Measurements from ENCODE around the gene PLXNC1.

The PLXNC1 gene

DNA sequence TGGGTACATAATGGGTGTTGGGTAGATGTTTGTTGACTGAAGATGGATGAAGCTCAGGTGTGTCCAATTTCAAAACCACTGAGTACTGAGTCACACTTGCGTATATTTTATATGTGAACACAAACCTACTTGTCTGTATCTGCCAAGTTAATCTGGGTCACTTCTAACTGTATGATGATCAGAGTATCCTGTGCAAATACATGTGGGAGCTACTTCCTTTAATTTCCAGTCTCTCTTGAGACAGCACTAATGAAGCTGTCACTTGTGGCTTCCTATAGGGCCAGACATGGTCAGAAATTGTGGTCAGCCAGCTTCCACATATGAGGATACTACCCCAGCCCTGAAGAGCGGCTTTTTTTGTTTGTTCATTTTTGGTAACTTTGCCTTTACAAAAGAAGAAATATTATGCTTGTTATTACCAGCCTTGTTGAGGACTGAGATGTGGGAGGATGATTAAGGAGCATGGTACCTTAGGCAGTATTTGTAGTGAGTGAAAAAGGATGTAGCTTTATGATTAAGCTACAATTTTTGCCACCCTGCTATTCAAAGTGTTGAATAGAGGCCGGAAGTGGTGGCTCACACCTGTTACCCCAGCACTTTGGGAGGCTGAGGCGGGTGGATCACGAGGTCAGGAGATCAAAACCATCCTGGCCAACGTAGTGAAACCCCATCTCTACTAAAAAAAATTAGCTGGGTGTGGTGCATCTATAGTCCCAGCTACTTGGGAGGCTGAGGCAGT, 32.4 kb downstream of the PLXNC1 start:
- DNase-seq (ENCODE audit: low spot score), result no peak

- no peak for DNase-seq (ENCODE audit: low spot score)
Measured at GRCh38 chr12:94182986-94183707, 34.8 kb downstream of the PLXNC1 start.

DNA sequence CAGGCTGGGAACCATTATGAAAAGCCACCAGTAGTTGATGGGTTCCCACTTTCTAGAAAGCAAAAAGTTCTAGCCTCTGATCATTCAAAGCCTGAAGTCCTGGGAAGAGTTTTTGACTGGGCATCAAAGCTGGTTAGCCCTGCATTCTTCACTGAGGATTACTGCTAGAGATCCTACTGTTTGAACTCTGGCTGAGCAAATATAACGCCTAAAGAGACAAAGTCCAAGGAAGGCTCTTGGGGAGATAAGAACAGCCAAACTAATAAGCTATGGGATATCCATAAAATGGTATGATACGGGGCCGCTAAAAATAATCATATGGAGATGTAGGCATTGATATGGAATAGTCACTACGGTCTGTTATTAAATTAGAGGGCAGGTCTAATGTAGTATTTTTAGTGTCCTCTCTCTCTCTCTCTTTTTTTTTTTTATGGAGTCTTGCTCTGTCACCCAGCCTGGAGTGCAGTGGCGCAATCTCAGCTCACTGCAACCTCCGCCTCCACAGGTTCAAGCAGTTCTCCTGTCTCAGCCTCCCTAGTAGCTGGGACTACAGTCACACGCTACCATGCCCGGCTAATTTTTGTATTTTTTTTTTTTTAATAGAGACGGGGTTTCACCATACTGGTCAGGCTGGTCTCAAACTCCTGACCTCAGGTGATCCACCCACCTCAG, 35.5 kb downstream of the PLXNC1 start:
- no peak for DNase-seq (ENCODE audit: low spot score)

- DNase-seq (ENCODE audit: low spot score), result no peak
Measured at GRCh38 chr12:94184995-94185719, 36.8 kb downstream of the PLXNC1 start.

GRCh38 chr12:94185801-94186200, 37.4 kb downstream of the PLXNC1 start:
- DNase-seq (ENCODE audit: low spot score), result no peak

GRCh38 chr12:94186278-94187241, 38.2 kb downstream of the PLXNC1 start:
- peak; percentile 93 for DNase-seq (ENCODE audit: low spot score)

DNA sequence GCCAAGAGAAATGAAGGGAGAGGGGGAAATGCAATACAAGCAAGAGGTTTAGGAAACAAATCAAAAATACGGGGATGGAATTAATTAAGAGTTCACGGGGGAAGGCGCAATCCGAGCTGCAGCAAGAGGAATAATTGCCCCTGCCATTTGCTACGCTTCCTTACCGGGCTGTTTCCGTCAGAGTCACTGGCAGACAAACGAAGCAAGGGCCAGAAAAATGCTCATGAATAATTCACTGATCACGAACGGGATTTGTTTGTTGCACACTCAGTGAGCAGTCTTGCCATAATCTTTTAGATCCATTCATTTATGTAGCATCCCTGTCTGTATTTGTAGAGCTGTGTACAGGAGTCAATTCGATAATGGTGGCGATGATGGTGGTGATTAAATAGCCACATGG, 39.0 kb downstream of the PLXNC1 start:
- no peak for DNase-seq (ENCODE audit: low spot score)

- DNase-seq (ENCODE audit: low spot score), result no peak
Measured at GRCh38 chr12:94190623-94191022, 42.2 kb downstream of the PLXNC1 start.

DNA sequence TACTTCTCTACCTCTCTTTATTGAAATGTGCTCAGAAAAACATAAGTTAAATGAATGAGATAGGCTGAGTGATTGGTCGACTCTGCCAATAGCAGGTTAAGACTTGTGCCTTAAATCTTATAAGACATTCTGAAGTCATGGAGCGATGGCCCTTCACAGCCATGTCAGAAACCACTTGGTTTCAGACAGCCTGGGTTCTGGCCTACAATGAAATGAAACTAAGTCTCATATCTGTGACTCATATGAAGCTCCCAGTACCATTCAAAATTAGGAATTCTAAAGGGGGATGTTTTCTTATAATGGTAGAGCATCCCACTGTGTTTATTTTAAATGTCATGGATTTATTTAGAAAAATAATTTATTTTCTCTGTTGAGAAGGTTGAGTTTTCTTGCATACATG, 42.6 kb downstream of the PLXNC1 start:
- DNase-seq (ENCODE audit: low spot score), result no peak

DNA sequence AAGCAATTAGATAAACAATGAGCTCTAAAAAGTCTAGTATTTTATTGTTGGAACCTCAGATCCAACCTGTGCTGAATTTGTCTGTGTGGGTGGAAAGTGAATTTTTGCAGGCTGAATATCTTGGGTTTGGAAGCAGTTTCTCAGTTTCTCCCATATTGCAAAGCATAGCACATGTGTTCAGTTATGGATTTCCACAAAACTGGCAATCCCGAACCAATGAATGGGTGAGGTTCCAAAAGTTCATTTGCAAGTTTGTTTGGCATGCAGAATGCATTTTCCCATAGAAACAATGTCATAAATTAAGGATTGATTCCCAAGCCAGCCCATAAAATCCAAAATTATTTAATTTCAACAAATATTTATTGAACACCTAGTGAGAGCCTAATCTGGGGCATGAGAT, 43.4 kb downstream of the PLXNC1 start:
- no peak for DNase-seq (ENCODE audit: low spot score)

DNA sequence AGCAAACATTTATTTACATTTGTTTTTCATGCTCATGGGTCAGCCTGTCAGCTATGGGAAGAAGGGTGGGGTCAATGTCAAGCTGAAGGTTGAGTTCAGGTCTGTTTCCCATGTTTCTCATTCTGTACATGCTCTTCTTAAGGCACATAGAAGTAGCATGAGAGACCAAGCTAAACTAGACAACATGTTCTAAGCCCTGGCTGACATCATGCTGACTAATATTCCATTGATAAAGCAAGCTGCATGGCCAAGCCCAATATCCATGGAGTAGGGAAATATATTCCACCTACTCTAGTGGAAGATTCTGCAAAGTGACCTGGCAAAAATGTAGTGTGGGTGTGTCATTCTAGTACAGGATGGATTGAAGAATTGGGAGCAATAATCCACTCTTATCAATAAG, 44.1 kb downstream of the PLXNC1 start:
- DNase-seq (ENCODE audit: low spot score), result no peak

GRCh38 chr12:94193168-94193567, 44.8 kb downstream of the PLXNC1 start:
- no peak for DNase-seq (ENCODE audit: low spot score)

GRCh38 chr12:94195483-94195882, 47.1 kb downstream of the PLXNC1 start:
- no peak for DNase-seq (ENCODE audit: low spot score)

GRCh38 chr12:94198469-94198868, 50.1 kb downstream of the PLXNC1 start:
- no peak for DNase-seq (ENCODE audit: low spot score)

DNA sequence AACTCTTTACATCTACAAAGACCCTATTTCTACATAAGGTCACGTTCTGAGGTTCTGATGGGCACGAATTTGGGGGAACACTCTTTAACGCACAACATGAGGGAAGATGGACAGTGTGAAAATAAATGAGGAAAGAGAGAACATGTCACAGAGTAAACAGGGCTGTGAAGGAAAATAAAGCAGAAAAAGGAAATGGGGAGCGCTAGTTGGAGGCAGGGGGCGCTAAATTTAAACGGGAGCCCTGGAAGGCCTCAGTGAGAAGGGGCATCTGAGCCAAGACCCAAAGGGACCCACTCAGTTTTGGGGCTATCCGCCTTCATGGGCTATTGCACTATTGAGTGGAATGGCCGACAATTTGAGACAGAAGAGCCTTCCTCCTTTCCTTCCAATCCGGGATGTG, 50.5 kb downstream of the PLXNC1 start:
- no peak for DNase-seq (ENCODE audit: low spot score)

GRCh38 chr12:94200069-94200468, 51.7 kb downstream of the PLXNC1 start:
- no peak for DNase-seq (ENCODE audit: low spot score)

DNA sequence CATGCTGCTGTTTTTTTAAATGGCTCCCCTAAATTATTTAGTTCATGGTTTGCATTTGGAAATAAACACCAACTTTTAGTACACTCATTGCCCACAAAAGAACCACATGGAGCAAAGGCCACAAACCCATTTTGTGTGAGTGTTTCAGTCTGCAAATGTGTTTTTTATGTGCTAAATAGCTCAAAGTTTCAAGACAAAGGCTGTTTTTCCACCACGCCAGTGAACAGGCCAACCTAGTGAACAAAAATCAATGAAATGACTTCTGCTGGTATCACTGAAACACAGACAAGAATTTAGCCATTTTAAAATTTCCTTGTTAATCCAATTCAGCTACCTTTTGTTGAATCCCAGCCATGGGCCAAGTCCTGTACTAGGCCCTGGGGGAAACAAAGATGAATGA, 52.3 kb downstream of the PLXNC1 start:
- DNase-seq (ENCODE audit: low spot score), result no peak

GRCh38 chr12:94202245-94203180, 54.1 kb downstream of the PLXNC1 start:
- no peak for DNase-seq (ENCODE audit: low spot score)

DNA sequence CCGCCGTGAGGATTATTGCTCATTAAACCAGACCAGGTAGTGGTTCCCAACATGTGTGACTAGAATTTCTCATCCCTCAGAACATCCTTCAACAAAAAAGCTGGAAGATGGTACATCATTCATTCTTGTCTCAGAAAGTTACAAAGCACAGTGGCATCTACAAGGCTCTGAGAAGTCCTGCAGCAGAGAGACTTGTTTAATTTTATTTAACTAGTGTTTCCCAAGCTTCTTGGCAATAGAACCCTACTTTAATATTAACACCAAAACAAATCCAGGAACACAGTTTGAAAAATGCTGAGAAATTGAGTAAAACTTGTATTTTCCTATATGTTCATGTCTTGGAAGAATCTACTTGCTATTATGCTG, 54.8 kb downstream of the PLXNC1 start:
- no peak for DNase-seq (ENCODE audit: low spot score)

DNA sequence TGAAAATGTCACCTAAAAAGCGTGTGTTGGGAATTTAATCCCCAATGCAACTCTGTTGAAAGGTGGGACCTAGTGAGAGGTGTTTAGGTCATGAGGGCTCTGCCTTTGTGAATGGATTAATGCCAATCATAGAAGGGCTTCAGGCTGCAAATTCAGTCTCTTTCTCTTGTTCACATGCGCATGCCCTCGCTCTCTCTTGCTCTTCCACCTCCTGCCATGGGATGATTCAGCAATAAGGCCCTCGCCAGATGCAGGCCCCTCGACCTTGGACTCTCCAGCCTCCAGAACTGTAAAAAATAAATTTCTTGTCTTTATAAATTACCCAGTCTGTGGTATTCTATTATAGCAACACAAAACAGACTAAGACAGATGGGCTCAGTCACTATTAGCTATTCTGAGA, 55.4 kb downstream of the PLXNC1 start:
- no peak for DNase-seq (ENCODE audit: low spot score)
